GDM1 (cell line): Measurements from ENCODE around the gene GRIN2A.

Experiments used
- DNase-seq: peaks from one replicate; lab custom pipeline; 2025; lab: John Stamatoyannopoulos, UW

GRIN2A gene

GRCh38 chr16:9820476-9821246, 361.6 kb downstream of the GRIN2A start:
- DNase-seq = no peak

DNA sequence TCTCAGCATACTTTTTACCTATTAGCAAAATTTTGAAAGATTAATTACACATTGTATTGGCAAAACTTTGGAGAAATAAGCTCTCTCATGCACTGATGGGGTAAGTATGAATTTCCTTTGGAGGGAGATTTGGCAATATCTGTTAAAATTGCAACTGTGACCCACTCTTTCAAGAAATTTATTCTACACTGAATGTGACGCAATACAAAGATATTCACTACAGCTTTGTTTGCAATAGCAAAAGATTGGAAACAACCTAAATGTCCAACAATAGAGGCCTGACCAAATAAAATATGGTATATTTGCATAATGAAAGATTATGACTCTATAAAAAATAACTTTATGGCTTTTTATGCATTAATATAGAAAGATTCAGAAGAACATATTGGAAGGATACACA, 363.5 kb downstream of the GRIN2A start:
- no peak for DNase-seq

DNA sequence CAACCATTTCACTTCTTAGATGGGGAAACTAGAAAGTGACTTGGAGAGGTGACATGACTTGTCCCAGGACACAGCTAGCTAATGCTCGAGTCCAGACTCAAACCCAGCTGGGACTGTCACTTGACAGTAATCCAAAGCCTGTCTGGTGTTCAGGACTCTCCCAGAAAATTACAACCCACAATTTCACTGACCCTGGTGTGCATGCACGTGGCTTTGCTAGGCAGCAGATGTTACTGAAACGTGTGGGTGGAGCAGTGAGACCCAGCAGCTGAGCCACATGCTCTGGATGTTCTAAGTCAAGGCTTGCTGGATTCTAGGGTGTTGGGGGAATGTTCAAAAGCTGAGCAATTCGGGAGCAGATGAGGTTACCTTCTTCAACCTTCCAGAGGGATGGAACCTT, 364.6 kb downstream of the GRIN2A start:
- no peak for DNase-seq

- DNase-seq = no peak
Observed at GRCh38 chr16:9816644-9817043, 365.6 kb downstream of the GRIN2A start.

GRCh38 chr16:9813665-9814064, 368.6 kb downstream of the GRIN2A start:
- DNase-seq = no peak

GRCh38 chr16:9808210-9808609, 374.0 kb downstream of the GRIN2A start:
- no peak for DNase-seq

- no peak for DNase-seq
Observed at GRCh38 chr16:9807302-9807701, 374.9 kb downstream of the GRIN2A start.

DNA sequence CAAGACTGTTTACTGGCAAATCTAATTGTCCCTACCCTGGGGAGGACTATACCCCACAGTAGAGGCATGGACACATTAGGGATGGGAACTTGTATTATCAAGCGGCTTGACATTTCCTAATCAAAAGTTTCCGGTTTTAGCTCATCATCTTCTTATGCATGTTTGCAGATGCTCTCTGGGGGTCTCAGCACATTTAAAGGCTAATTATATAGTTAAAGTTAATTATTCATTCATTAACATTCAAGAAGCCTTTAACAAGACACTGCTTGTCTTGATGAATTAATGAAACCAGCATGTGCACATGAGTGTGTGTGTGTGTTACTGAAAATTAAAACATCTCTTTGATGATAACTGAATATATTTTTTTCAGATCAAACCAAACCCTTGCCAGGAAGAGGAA, 377.1 kb downstream of the GRIN2A start:
- DNase-seq = no peak

GRCh38 chr16:9802160-9802559, 380.1 kb downstream of the GRIN2A start:
- DNase-seq = no peak

GRCh38 chr16:9801651-9802050, 380.6 kb downstream of the GRIN2A start:
- no peak for DNase-seq

- no peak for DNase-seq
Observed at GRCh38 chr16:9800186-9800738, 382.0 kb downstream of the GRIN2A start.

DNA sequence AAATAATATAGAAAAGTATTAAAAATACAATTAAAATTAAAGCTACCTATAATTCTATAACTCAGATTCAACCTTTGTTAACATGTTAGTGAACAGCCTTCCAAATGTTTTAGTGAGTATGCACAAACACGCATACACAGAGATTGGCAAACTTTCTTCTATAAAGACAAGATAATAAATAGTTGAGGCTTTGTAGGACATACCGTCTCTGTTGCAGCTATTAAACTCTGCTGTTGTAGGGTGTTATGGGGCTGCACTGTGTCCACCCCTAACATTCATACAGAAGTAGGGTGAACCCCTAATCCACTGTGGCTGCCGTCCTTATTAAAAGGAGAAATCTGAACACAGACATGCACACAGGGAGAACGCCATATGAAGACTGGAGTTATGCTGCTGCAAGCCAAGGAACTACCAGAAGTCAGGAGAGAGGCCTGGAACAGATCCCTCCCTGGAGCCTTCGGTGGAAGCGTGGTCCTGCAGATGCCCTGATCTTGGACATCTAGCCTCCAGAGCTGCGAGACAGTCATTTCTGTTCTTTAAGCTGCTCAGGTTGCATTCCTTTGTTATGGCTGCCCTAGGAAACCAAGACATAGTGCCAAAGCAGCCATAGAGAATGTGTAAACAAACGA, 383.2 kb downstream of the GRIN2A start:
- no peak for DNase-seq

GRCh38 chr16:9798474-9798873, 383.8 kb downstream of the GRIN2A start:
- no peak for DNase-seq

GRCh38 chr16:9797306-9797705, 384.9 kb downstream of the GRIN2A start:
- DNase-seq = no peak

- no peak for DNase-seq
Observed at GRCh38 chr16:9793623-9794022, 388.6 kb downstream of the GRIN2A start.

DNA sequence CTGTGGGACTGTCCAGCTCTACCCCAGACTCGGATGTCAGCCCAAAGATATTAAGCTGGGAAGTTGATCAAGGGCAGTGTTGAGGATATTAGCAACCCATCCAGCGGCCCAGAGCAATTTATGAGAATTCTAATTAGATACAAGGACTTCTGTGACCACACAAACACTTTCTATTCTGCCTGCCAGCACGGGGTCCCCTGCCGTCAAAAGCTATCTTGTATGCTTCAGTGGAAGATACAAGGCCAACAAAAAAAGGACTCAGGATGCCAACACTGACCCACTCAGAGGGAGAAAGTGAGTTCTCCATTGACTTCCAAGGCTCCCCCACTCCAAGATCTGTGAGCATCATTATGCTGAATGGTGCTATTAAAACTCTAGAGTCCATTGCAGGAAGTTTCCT, 390.7 kb downstream of the GRIN2A start:
- DNase-seq = no peak

DNA sequence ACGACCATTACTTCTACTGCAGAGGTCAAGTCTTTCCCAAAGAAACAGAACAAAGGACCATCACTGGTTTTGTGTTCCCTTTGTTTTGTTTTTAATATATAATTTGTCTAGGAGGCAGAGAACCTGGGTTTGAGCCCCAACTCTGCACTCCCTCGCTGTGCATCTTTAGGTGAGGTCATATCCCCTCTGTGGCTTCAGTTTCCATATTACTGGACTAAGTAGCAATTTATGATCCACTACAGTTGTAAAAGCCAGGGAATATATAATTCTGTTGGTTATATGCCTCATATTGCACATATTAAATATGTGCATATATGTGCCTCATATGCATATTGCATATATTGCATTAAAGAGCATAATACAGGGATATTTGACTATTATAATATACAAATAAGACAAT, 392.0 kb downstream of the GRIN2A start:
- no peak for DNase-seq

DNA sequence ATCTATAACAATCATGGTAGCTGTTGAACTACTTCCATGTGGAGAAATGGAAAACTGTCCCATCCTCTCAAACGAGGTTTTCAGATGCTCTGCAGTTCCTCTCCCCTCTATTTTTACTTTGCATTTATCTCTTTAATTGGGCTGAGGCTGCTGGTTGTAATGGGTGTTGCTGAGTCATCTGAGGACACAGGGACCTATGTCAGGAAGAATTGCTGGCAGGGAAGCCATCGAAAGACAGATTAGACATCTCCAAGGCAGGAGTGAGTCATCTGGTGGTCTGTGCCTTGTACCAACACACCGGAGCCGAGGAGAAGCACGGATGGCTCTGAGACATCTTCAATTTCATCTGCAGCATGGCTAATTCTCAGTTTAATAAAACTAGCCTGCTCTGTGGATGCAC, 394.5 kb downstream of the GRIN2A start:
- DNase-seq = no peak

- DNase-seq = no peak
Observed at GRCh38 chr16:9780831-9781230, 401.4 kb downstream of the GRIN2A start.

DNA sequence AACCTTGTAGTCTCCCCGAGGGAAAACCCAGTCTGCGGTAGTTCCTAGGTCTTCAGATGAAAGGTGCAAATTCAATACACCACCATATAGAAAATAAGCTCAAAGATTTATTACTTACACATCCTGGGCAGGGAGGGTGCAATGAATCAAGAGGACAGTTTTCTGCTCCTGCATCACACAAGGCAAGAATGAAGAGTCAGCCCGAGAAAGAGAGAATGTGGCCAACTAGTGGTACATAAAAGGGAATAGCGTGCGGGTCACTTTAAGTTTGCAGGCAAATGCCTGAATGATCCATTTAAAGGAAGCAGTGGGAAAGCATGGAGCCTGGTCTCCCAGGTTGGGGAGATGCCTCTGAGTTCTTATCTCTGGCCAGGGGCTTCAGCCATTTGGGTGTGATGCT, 403.4 kb downstream of the GRIN2A start:
- DNase-seq = no peak

GRCh38 chr16:9775998-9776397, 406.2 kb downstream of the GRIN2A start:
- DNase-seq = no peak

DNA sequence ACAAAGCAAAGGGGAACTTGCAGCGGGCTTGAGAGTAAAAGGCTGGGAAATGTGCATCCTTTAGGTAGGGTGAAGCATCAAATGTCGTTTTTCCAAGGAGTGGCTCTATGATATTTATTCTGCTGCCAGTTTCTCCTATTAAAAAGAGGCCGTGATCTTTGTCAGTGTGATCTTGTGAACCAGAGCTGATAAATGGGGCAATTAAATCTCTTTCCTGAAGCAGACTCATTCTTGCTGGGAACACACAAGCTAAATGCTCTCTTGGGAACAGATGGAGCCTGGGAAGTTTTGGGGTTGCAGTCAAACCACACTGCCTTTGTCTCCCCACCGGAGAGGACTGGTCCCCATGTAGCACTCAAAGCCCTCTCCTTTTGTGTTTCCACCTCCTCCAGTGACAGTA, 408.9 kb downstream of the GRIN2A start:
- DNase-seq = no peak

DNA sequence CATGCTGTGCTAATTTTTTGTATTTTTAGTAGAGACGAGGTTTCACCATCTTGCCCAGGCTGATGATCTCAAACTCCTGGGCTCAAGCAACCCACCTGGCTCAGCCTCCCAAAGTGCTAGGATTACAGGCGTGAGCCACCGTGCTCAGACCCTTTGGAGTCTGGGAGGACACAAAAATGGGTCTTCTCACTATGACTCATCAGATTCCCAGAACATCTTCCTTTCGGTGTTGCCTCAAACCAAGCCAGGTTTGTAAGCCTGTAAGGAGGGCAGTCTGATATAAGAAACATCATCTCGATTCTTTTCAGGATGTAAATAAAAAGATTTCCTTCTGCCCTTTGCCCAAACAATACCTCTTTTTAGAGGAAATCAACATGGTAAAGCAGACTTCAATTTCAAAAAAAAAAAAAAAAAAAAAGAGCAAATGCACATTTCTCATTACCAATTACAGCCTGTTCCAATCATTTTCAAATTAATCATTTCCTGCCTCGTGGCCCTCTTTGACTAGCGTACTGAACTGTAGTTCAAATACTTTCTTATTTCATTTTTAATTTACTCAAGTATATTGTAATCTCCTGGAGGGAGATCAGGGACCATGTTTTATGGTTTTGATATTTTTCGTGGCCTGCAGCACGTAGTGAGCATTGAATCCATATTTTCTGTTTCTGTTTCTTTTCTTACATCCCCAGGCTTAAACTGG, 409.6 kb downstream of the GRIN2A start:
- DNase-seq = no peak
